Ovary (tissue), 9 donors: ENCODE results near the gene RHBDF2. TPM values are rescaled to one million over a fixed set of nuclear protein-coding genes. Genes with fewer than 3 reads are reported as not detected.

Source experiments
- DNase-seq, 5 donors: peaks; one replicate each; pipeline ENCODE4 v3.0.0-alpha.2; 2019 to 2020
- H3K27ac ChIP-seq, 2 donors: fragments of 200-600 bp; one replicate each; pipeline versions ENCODE4 v1.5.1 to v1.8.0; 2019 to 2022
- H3K27me3 ChIP-seq: fragments of 200-600 bp; one replicate; pipeline ENCODE4 v1.8.0; 2022
- H3K36me3 ChIP-seq: fragments of 200-600 bp; sonication (generic); one replicate; pipeline ENCODE4 v1.5.1; 2019
- H3K4me1 ChIP-seq: one replicate; pipeline ENCODE4 v1.8.1; 2013; ENCODE audit warnings: mild to moderate bottlenecking, moderate library complexity; ENCODE audit not compliant: insufficient read depth
- H3K4me3 ChIP-seq: fragments of 200-600 bp; sonication (generic); one replicate; pipeline ENCODE4 v1.5.1; 2017
- H3K9me3 ChIP-seq, 2 donors: fragments of 200-600 bp in 1 of 2; sonication (generic) in 1 of 2; one replicate each; pipeline versions ENCODE4 v1.5.1 to v1.8.1; 2013 to 2019; ENCODE audit warnings: mild to moderate bottlenecking in 1 of 2, moderate library complexity in 1 of 2
- CTCF ChIP-seq, 3 donors: fragments of 450-650 bp in 2 of 3; fragments of 200-600 bp in 1 of 3; IDR thresholded peaks; one replicate each; pipeline versions ENCODE4 v1.5.1 to v1.8.0; 2016 to 2022; ENCODE audit warnings: antibody characterized with exemption in 3 of 3, mild to moderate bottlenecking in 1 of 3
- EP300 ChIP-seq: sonication (generic); formaldehyde crosslinking; IDR thresholded peaks from one replicate; pipeline ENCODE4 v1.6.1; 2017; ENCODE audit warnings: antibody characterized with exemption
- POLR2A ChIP-seq: fragments of 450-650 bp; IDR thresholded peaks from one replicate; pipeline ENCODE4 v1.6.1; 2017; ENCODE audit warnings: antibody characterized with exemption, mild to moderate bottlenecking, moderate library complexity
- WGBS, 3 donors: extraction: QIAGEN DNeasy Blood & Tissue Kit in 1 of 3; methylation state at CpG; one replicate each; pipeline versions ENCODE4 v1.1.5 to v1.1.7; 2013 to 2017; 5-methylcytosine and 5-hydroxymethylcytosine counted together
- intact Hi-C, 4 donors: fragments of 100-400 bp; cut with DNase I; formaldehyde crosslinking; loops; one replicate each; pipeline versions ENCODE4 v1.11.0 to v1.15.1; 2022 to 2023
- polyA plus RNA-seq, 2 donors: library from polyadenylated mRNA; stranded (reverse); fragments of 200-250 nt in 1 of 2; fragments of 350-450 nt in 1 of 2; fragmentation: Illumina TruSeq in 1 of 2; extraction: RNeasy Lipid Tissue Mini Kit (QIAGEN cat#74804) in 1 of 2; gene quantifications; one replicate each; pipeline ENCODE4 v1.2.3, GENCODE V29; 2013 to 2014
- total RNA-seq, 7 donors: library from RNA; depleted of rRNA in 2 of 7; stranded (reverse); fragments of >200 nt in 2 of 7; fragmentation: NEBNext Ultra II Directional in 3 of 7; extraction: Animal tissue kit (Norgen Biotek cat#: 25700) in 3 of 7; gene quantifications; one replicate each; pipeline versions ENCODE4 v1.1.0 to v1.2.4, GENCODE V29; 2016 to 2023
- donor health status: DM: no; HTN: no; CAD: no; lungs with moderate emphysema.
- donor health status: DM: no; HTN: no; CAD: no.
- donor health status: Bipolar disorder and iron deficiency.
- donor health status: DM: yes; HTN: yes; CAD: no.
- donor health status: DM: no; HTN: no; CAD: no.
- donor health status: DM: yes; HTN: yes; CAD: no.

The RHBDF2 gene
- total and polyA plus RNA-seq, 9 donors, result 3.3 to 39.9 (median 19.5) TPM

DNA sequence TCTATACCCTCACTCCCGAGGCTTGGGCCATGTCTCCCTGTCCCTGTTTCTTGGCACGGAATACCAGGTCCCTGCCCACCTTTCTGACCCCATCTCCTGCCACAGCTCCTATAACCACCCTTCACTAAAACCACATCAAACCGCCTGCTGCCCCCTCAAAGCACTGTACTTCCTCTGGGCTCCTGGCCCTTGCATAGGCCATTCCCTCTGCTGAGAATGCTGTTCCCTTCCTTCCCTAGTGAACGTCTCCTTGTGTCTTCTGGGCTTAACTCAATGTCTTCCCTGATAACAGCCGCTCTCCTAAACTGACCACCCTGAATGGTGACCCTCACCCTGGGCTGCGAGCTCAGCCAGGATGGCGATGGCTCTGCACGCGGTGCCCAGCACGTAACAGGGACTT, 23.1 kb downstream of the RHBDF2 start:
- TF ChIP-seq EP300, result no peak
- no peak for TF ChIP-seq POLR2A
- no peak for TF ChIP-seq CTCF (IDR thresholded peaks at IDR 0.05)
- Histone ChIP-seq H3K4me1 (peaks cover 6% of the 10 kb centered on the region), H3K4me3 (no peak overlapping the region), H3K27ac (no peak overlapping the region), H3K27me3 (no peaks in the 10 kb centered on the region), H3K36me3 (no peaks in the 10 kb centered on the region), H3K9me3 (no peaks in the 10 kb centered on the region)
- intact Hi-C loops, result no loop called here
- DNase-seq, result no peak
- 91 to 95% (median 94%) methylated on average over 10 of the region's 10 CpGs for WGBS, 3 donors

GRCh38 chr17:76477576-76477975, 23.6 kb downstream of the RHBDF2 start:
- H3K27me3 ChIP-seq, result no peaks in the 10 kb centered on the region
- H3K4me3 ChIP-seq, result no peak overlapping the region
- H3K27ac ChIP-seq, result no peak overlapping the region
- no peak for DNase-seq
- TF ChIP-seq CTCF (IDR thresholded peaks at IDR 0.05), result no peak
- TF ChIP-seq POLR2A, result no peak
- no peak for TF ChIP-seq EP300
- intact Hi-C loops, result no loop called here
- H3K4me1 ChIP-seq, result peaks cover 6% of the 10 kb centered on the region
- H3K36me3 ChIP-seq, result no peaks in the 10 kb centered on the region
- no peaks in the 10 kb centered on the region for H3K9me3 ChIP-seq
- 89 to 91% (median 91%) methylated on average over 11 to 15 of the region's 15 CpGs for WGBS, 3 donors

- Histone ChIP-seq H3K36me3 (no peaks in the 10 kb centered on the region), H3K4me3 (no peak overlapping the region), H3K27ac (no peak overlapping the region), H3K4me1 (peaks cover 6% of the 10 kb centered on the region), H3K9me3 (no peaks in the 10 kb centered on the region), H3K27me3 (no peaks in the 10 kb centered on the region)
- no peak for DNase-seq
- intact Hi-C loops, result no loop called here
- TF ChIP-seq POLR2A (no peak), CTCF (IDR thresholded peaks at IDR 0.05) (no peak), EP300 (no peak)
- 91 to 93% (median 93%) methylated on average over 20 of the region's 20 CpGs for WGBS, 3 donors
Observed at GRCh38 chr17:76476736-76477135, 24.5 kb downstream of the RHBDF2 start.

DNA sequence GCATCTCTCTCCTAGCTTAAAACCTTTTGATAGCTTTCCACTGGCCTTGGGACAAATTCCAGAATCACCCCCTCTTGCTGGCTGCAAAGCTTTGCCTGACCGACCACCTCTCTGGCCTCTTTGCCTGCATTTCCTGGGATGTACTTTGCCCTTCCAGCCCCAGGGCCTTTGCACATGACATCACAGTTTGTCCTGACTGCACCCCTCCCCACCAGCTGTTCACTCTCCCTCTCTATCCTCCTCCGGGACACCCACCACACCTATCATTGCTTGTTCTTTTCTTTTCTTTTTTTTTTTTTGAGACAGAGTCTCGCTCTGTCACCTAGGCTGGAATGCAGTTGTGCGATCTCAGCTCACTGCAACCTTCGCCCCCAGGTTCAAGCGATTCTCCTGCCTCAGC, 25.9 kb downstream of the RHBDF2 start:
- H3K27ac ChIP-seq, result no peak overlapping the region
- intact Hi-C loops, result no loop called here
- H3K27me3 ChIP-seq, result no peaks in the 10 kb centered on the region
- DNase-seq, result no peak
- H3K4me3 ChIP-seq, result no peak overlapping the region
- no peaks in the 10 kb centered on the region for H3K9me3 ChIP-seq
- H3K4me1 ChIP-seq, result no peaks in the 10 kb centered on the region
- H3K36me3 ChIP-seq, result no peaks in the 10 kb centered on the region
- no peak for TF ChIP-seq EP300
- no peak for TF ChIP-seq POLR2A
- no peak for TF ChIP-seq CTCF (IDR thresholded peaks at IDR 0.05)
- WGBS, 3 donors, result 88 to 91% (median 90%) methylated on average over 6 of the region's 6 CpGs

DNA sequence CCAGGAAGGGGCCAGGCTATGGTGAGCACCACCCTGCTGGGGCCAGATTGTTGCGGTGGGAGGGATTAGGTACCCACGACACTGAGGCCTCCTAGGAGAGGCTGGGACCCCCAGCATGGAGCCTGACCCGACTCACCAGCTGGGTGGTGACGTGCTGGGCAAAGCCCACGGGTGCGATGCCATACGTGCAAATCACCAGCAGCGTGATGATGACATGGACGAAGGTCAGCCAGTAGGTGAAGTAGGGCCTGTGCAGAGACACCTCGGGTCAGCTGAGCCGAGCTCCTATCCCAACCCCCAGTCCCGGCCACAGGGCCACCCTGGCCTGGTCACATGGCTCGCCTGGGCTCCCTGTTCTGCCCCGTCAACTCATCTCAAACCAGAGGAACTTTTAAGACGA, 26.3 kb downstream of the RHBDF2 start:
- Histone ChIP-seq H3K4me3 (no peak overlapping the region), H3K27ac (no peak overlapping the region), H3K9me3 (no peaks in the 10 kb centered on the region), H3K36me3 (no peaks in the 10 kb centered on the region), H3K27me3 (no peaks in the 10 kb centered on the region), H3K4me1 (no peaks in the 10 kb centered on the region)
- intact Hi-C loops, result no loop called here
- DNase-seq, result no peak
- 92 to 97% (median 93%) methylated on average over 15 of the region's 15 CpGs for WGBS, 3 donors
- no peak for TF ChIP-seq CTCF (IDR thresholded peaks at IDR 0.05)
- TF ChIP-seq EP300, result no peak
- TF ChIP-seq POLR2A, result no peak
